ENCODE results near the gene OBP2B.
A peak's percentile ranks its signal among the peaks of the same experiment; 100 is the strongest.

Gene OBP2B

GRCh38 chr9:133167096-133167730, 41.8 kb downstream of the OBP2B start:
- WGBS (ENCODE audit: insufficient coverage, insufficient read length), result no CpG with 5 or more reads among the region's 3 CpGs
- Histone ChIP-seq H3K4me1 (ENCODE audit: control insufficient read depth, insufficient read depth, low read length) (peaks cover 6% of the 10 kb centered on the region; the same call in 1 of the 2 replicates), H3K27ac (ENCODE audit: low read length) (no peak overlapping the region), H3K27me3 (ENCODE audit: control insufficient read depth, insufficient read depth, low read length) (peaks cover 7% of the 10 kb centered on the region; the same call in 1 of the 2 replicates), H3K4me3 (ENCODE audit: low read length) (no peak overlapping the region), H3K36me3 (ENCODE audit: control insufficient read depth, insufficient read depth, low read length) (no peaks in the 10 kb centered on the region; the same call in 1 of the 2 replicates), H3K9me3 (ENCODE audit: control insufficient read depth, insufficient read depth, low read length) (no peaks in the 10 kb centered on the region)
- DNase-seq (ENCODE audit: low read depth, low spot score), result no peak

- no peak for DNase-seq (ENCODE audit: low read depth, low spot score)
- no CpG with 5 or more reads among the region's 17 CpGs for WGBS (ENCODE audit: insufficient coverage, insufficient read length)
- Histone ChIP-seq H3K27me3 (ENCODE audit: control insufficient read depth, insufficient read depth, low read length) (peaks cover 7% of the 10 kb centered on the region; the same call in 1 of the 2 replicates), H3K27ac (ENCODE audit: low read length) (no peak overlapping the region), H3K4me3 (ENCODE audit: low read length) (no peak overlapping the region), H3K36me3 (ENCODE audit: control insufficient read depth, insufficient read depth, low read length) (no peaks in the 10 kb centered on the region; the same call in 1 of the 2 replicates), H3K9me3 (ENCODE audit: control insufficient read depth, insufficient read depth, low read length) (no peaks in the 10 kb centered on the region), H3K4me1 (ENCODE audit: control insufficient read depth, insufficient read depth, low read length) (peaks cover 6% of the 10 kb centered on the region; the same call in 1 of the 2 replicates)
These were observed 42.7 kb downstream of the OBP2B start for GRCh38 chr9:133166392-133166791.

- WGBS (ENCODE audit: insufficient coverage, insufficient read length), result no CpG with 5 or more reads among the region's 2 CpGs
- Histone ChIP-seq H3K4me1 (ENCODE audit: control insufficient read depth, insufficient read depth, low read length) (peaks cover 6% of the 10 kb centered on the region; the same call in 1 of the 2 replicates), H3K27me3 (ENCODE audit: control insufficient read depth, insufficient read depth, low read length) (peaks cover 7% of the 10 kb centered on the region; the same call in 1 of the 2 replicates), H3K4me3 (ENCODE audit: low read length) (no peak overlapping the region), H3K9me3 (ENCODE audit: control insufficient read depth, insufficient read depth, low read length) (no peaks in the 10 kb centered on the region), H3K36me3 (ENCODE audit: control insufficient read depth, insufficient read depth, low read length) (no peaks in the 10 kb centered on the region; the same call in 1 of the 2 replicates), H3K27ac (ENCODE audit: low read length) (no peak overlapping the region)
- DNase-seq (ENCODE audit: low read depth, low spot score), result no peak
These were observed 43.7 kb downstream of the OBP2B start for GRCh38 chr9:133165452-133165730.

GRCh38 chr9:133164191-133164590, 44.9 kb downstream of the OBP2B start:
- Histone ChIP-seq H3K27ac (ENCODE audit: low read length) (no peak overlapping the region), H3K4me3 (ENCODE audit: low read length) (no peak overlapping the region; the same call in 1 of the 2 replicates), H3K9me3 (ENCODE audit: control insufficient read depth, insufficient read depth, low read length) (no peaks in the 10 kb centered on the region), H3K4me1 (ENCODE audit: control insufficient read depth, insufficient read depth, low read length) (peaks cover 6% of the 10 kb centered on the region; the same call in 1 of the 2 replicates), H3K27me3 (ENCODE audit: control insufficient read depth, insufficient read depth, low read length) (peaks cover 7% of the 10 kb centered on the region; the same call in 1 of the 2 replicates), H3K36me3 (ENCODE audit: control insufficient read depth, insufficient read depth, low read length) (no peaks in the 10 kb centered on the region; the same call in 1 of the 2 replicates)
- no CpG with 5 or more reads among the region's 13 CpGs for WGBS (ENCODE audit: insufficient coverage, insufficient read length)
- DNase-seq (ENCODE audit: low read depth, low spot score), result no peak

- H3K27ac ChIP-seq (ENCODE audit: low read length), result no peak within 1 kb of the TSS
- peaks cover 6% of the 10 kb centered on the region; the same call in 1 of the 2 replicates for H3K4me1 ChIP-seq (ENCODE audit: control insufficient read depth, insufficient read depth, low read length)
- H3K27me3 ChIP-seq (ENCODE audit: control insufficient read depth, insufficient read depth, low read length), result peaks cover 7% of the 10 kb centered on the region; the same call in 1 of the 2 replicates
- peak within 1 kb of the TSS; percentile 78 for H3K4me3 ChIP-seq (ENCODE audit: low read length)
- DNase-seq (ENCODE audit: low read depth, low spot score), result no peak
- H3K36me3 ChIP-seq (ENCODE audit: control insufficient read depth, insufficient read depth, low read length), result no peaks in the 10 kb centered on the region; the same call in 1 of the 2 replicates
- WGBS (ENCODE audit: insufficient coverage, insufficient read length), result no CpG with 5 or more reads among the region's 56 CpGs
- no peaks in the 10 kb centered on the region for H3K9me3 ChIP-seq (ENCODE audit: control insufficient read depth, insufficient read depth, low read length)
These were observed 45.4 kb downstream of the OBP2B start, which contains the start of gene GBGT1 for GRCh38 chr9:133163504-133164172. GBGT1 (minus strand) TSS chr9:133163914; CDS start chr9:133162412, 1,502 bp downstream.

- H3K27me3 ChIP-seq (ENCODE audit: control insufficient read depth, insufficient read depth, low read length), result peaks cover 7% of the 10 kb centered on the region; the same call in 1 of the 2 replicates
- H3K27ac ChIP-seq (ENCODE audit: low read length), result no peak overlapping the region
- no peaks in the 10 kb centered on the region for H3K9me3 ChIP-seq (ENCODE audit: control insufficient read depth, insufficient read depth, low read length)
- WGBS (ENCODE audit: insufficient coverage, insufficient read length), result no CpG with 5 or more reads among the region's 54 CpGs
- peaks cover 6% of the 10 kb centered on the region; the same call in 1 of the 2 replicates for H3K4me1 ChIP-seq (ENCODE audit: control insufficient read depth, insufficient read depth, low read length)
- no peaks in the 10 kb centered on the region; the same call in 1 of the 2 replicates for H3K36me3 ChIP-seq (ENCODE audit: control insufficient read depth, insufficient read depth, low read length)
- DNase-seq (ENCODE audit: low read depth, low spot score), result no peak
- H3K4me3 ChIP-seq (ENCODE audit: low read length), result peak overlapping the region; percentile 78; the same call in 1 of the 2 replicates
These were observed 46.1 kb downstream of the OBP2B start for GRCh38 chr9:133162861-133163503.

GRCh38 chr9:133161547-133161950, 47.5 kb downstream of the OBP2B start:
- no CpG with 5 or more reads among the region's 4 CpGs for WGBS (ENCODE audit: insufficient coverage, insufficient read length)
- Histone ChIP-seq H3K36me3 (ENCODE audit: control insufficient read depth, insufficient read depth, low read length) (no peaks in the 10 kb centered on the region; the same call in 1 of the 2 replicates), H3K27me3 (ENCODE audit: control insufficient read depth, insufficient read depth, low read length) (peaks cover 7% of the 10 kb centered on the region; the same call in 1 of the 2 replicates), H3K27ac (ENCODE audit: low read length) (no peak overlapping the region), H3K4me3 (ENCODE audit: low read length) (no peak overlapping the region), H3K9me3 (ENCODE audit: control insufficient read depth, insufficient read depth, low read length) (no peaks in the 10 kb centered on the region), H3K4me1 (ENCODE audit: control insufficient read depth, insufficient read depth, low read length) (peaks cover 6% of the 10 kb centered on the region; the same call in 1 of the 2 replicates)
- no peak for DNase-seq (ENCODE audit: low read depth, low spot score)

- no peak overlapping the region for H3K4me3 ChIP-seq (ENCODE audit: low read length)
- no peaks in the 10 kb centered on the region for H3K9me3 ChIP-seq (ENCODE audit: control insufficient read depth, insufficient read depth, low read length)
- no peak for DNase-seq (ENCODE audit: low read depth, low spot score)
- no CpG with 5 or more reads among the region's 9 CpGs for WGBS (ENCODE audit: insufficient coverage, insufficient read length)
- H3K36me3 ChIP-seq (ENCODE audit: control insufficient read depth, insufficient read depth, low read length), result no peaks in the 10 kb centered on the region; the same call in 1 of the 2 replicates
- H3K27me3 ChIP-seq (ENCODE audit: control insufficient read depth, insufficient read depth, low read length), result peaks cover 7% of the 10 kb centered on the region; the same call in 1 of the 2 replicates
- peaks cover 6% of the 10 kb centered on the region; the same call in 1 of the 2 replicates for H3K4me1 ChIP-seq (ENCODE audit: control insufficient read depth, insufficient read depth, low read length)
- H3K27ac ChIP-seq (ENCODE audit: low read length), result no peak overlapping the region
These were observed 48.1 kb downstream of the OBP2B start for GRCh38 chr9:133160742-133161546.

- no peaks in the 10 kb centered on the region; the same call in 1 of the 2 replicates for H3K36me3 ChIP-seq (ENCODE audit: control insufficient read depth, insufficient read depth, low read length)
- no peak overlapping the region for H3K4me3 ChIP-seq (ENCODE audit: low read length)
- no CpG with 5 or more reads among the region's 3 CpGs for WGBS (ENCODE audit: insufficient coverage, insufficient read length)
- H3K27ac ChIP-seq (ENCODE audit: low read length), result no peak overlapping the region
- peaks cover 7% of the 10 kb centered on the region; the same call in 1 of the 2 replicates for H3K27me3 ChIP-seq (ENCODE audit: control insufficient read depth, insufficient read depth, low read length)
- H3K4me1 ChIP-seq (ENCODE audit: control insufficient read depth, insufficient read depth, low read length), result peaks cover 5% of the 10 kb centered on the region; the same call in 1 of the 2 replicates
- no peaks in the 10 kb centered on the region for H3K9me3 ChIP-seq (ENCODE audit: control insufficient read depth, insufficient read depth, low read length)
- no peak for DNase-seq (ENCODE audit: low read depth, low spot score)
These were observed 50.4 kb downstream of the OBP2B start for GRCh38 chr9:133158695-133159094.
